Measurements from ENCODE around the gene ANKRD44.

GRCh38 chr2:197247083-197247482, 63.5 kb downstream of the ANKRD44 start:
- TF ChIP-seq GATA2 (IDR thresholded peaks at IDR 0.05; ENCODE audit: low read depth, low read length), result peak; percentile 52
- TF ChIP-seq GATA3 (IDR thresholded peaks at IDR 0.05; ENCODE audit: low read depth, low read length), result no peak
